ENCODE measurements around the gene NFKBIE. TPM values are rescaled to one million over a fixed set of nuclear protein-coding genes. Genes with fewer than 3 reads are reported as not detected.

The NFKBIE gene
- total and polyA plus RNA-seq, 4 experiments from 2014 or later: 8.0 to 15.0 (median 10.5) TPM

GRCh38 chr6:44289726-44290260 lies 24.4 kb upstream of the NFKBIE start:
- ChIA-PET POLR2A (ENCODE audit: partially characterized antibody) (no interaction called here), CTCF (ENCODE audit: partially characterized antibody) (interaction anchor here (1.0 kb wide), 1 partner anchor 21 kb away, joined by 3 read pairs; no protein-coding TSS in a partner anchor)
- Mint-ChIP-seq H3K4me1 (no peaks in the 10 kb centered on the region), H3K9me3 (peaks cover 0 to 6% (median 0%) of the 10 kb centered on the region in 8 donors), H3K27ac (no peak overlapping the region), H3K4me3 (no peak overlapping the region), H3K36me3 (no peaks in the 10 kb centered on the region), H3K27me3 (peaks cover 52 to 55% of the 10 kb centered on the region in 2 donors)
- Histone ChIP-seq H3K9me3 (ENCODE audit: control insufficient read depth in 1 of 2, low read length in 2 of 2) (no peaks in the 10 kb centered on the region), H3K36me3 (ENCODE audit: insufficient read depth, low read length) (no peaks in the 10 kb centered on the region), H3K4me3 (ENCODE audit: low read length in 2 of 2) (no peak overlapping the region), H3K27me3 (ENCODE audit: insufficient read depth, low read length) (peaks cover under 1% of the 10 kb centered on the region), H3K27ac (ENCODE audit: low read depth, low read length) (no peak overlapping the region), H3K4me1 (ENCODE audit: insufficient read depth, low read length) (no peaks in the 10 kb centered on the region)
- no peak for DNase-seq
- intact Hi-C loops (cut with micrococcal nuclease): no loop called here

- no peaks in the 10 kb centered on the region for H3K27me3 ChIP-seq (ENCODE audit: insufficient read depth, low read length)
- intact Hi-C loops (cut with micrococcal nuclease): no loop called here
These were observed 21.4 kb upstream of the NFKBIE start for GRCh38 chr6:44286747-44287146.

GRCh38 chr6:44286285-44286565 lies 20.9 kb upstream of the NFKBIE start:
- Histone ChIP-seq H3K27me3 (ENCODE audit: insufficient read depth, low read length) (no peaks in the 10 kb centered on the region), H3K36me3 (ENCODE audit: insufficient read depth, low read length) (no peaks in the 10 kb centered on the region), H3K27ac (ENCODE audit: low read depth, low read length) (no peak overlapping the region), H3K9me3 (ENCODE audit: control insufficient read depth in 1 of 2, low read length in 2 of 2) (no peaks in the 10 kb centered on the region), H3K4me1 (ENCODE audit: insufficient read depth, low read length) (no peaks in the 10 kb centered on the region), H3K4me3 (ENCODE audit: low read length in 2 of 2) (no peak overlapping the region)
- POLR2A ChIA-PET (ENCODE audit: partially characterized antibody): no interaction called here
- intact Hi-C loops (cut with micrococcal nuclease): no loop called here
- CTCF ChIA-PET (ENCODE audit: partially characterized antibody): no interaction called here
- no peak overlapping the region for H3K27ac Mint-ChIP-seq
- no peaks in the 10 kb centered on the region for H3K4me1 Mint-ChIP-seq
- no peak overlapping the region for H3K4me3 Mint-ChIP-seq
- DNase-seq: no peak
- H3K27me3 Mint-ChIP-seq: peaks cover 50 to 57% of the 10 kb centered on the region in 2 donors
- peaks cover 0 to 3% (median 0%) of the 10 kb centered on the region in 8 donors for H3K9me3 Mint-ChIP-seq
- H3K36me3 Mint-ChIP-seq: no peaks in the 10 kb centered on the region

More at GRCh38 chr6:44286747-44287146, 21.4 kb upstream of the NFKBIE start:
- Histone ChIP-seq H3K27ac (ENCODE audit: low read depth, low read length) (no peak overlapping the region), H3K9me3 (ENCODE audit: control insufficient read depth in 1 of 2, low read length in 2 of 2) (no peaks in the 10 kb centered on the region), H3K4me1 (ENCODE audit: insufficient read depth, low read length) (no peaks in the 10 kb centered on the region), H3K4me3 (ENCODE audit: low read length in 2 of 2) (no peak overlapping the region), H3K36me3 (ENCODE audit: insufficient read depth, low read length) (no peaks in the 10 kb centered on the region)
- no peaks in the 10 kb centered on the region for H3K36me3 Mint-ChIP-seq
- POLR2A ChIA-PET (ENCODE audit: partially characterized antibody): no interaction called here
- no peak overlapping the region for H3K4me3 Mint-ChIP-seq
- peaks cover 54 to 61% of the 10 kb centered on the region in 2 donors for H3K27me3 Mint-ChIP-seq
- H3K4me1 Mint-ChIP-seq: no peaks in the 10 kb centered on the region
- CTCF ChIA-PET (ENCODE audit: partially characterized antibody): no interaction called here
- no peak overlapping the region for H3K27ac Mint-ChIP-seq
- DNase-seq: no peak
- peaks cover 0 to 3% (median 0%) of the 10 kb centered on the region in 8 donors for H3K9me3 Mint-ChIP-seq

GRCh38 chr6:44285552-44286284 lies 20.4 kb upstream of the NFKBIE start:
- no peak overlapping the region for H3K4me3 ChIP-seq (ENCODE audit: low read length in 2 of 2)
- peaks cover 0 to 3% (median 0%) of the 10 kb centered on the region in 8 donors for H3K9me3 Mint-ChIP-seq
- no peaks in the 10 kb centered on the region for H3K9me3 ChIP-seq (ENCODE audit: control insufficient read depth in 1 of 2, low read length in 2 of 2)
- H3K4me1 ChIP-seq (ENCODE audit: insufficient read depth, low read length): no peaks in the 10 kb centered on the region
- CTCF ChIA-PET (ENCODE audit: partially characterized antibody): no interaction called here
- H3K27me3 ChIP-seq (ENCODE audit: insufficient read depth, low read length): no peaks in the 10 kb centered on the region
- H3K36me3 ChIP-seq (ENCODE audit: insufficient read depth, low read length): no peaks in the 10 kb centered on the region
- intact Hi-C loops (cut with micrococcal nuclease): no loop called here
- H3K27ac ChIP-seq (ENCODE audit: low read depth, low read length): no peak overlapping the region
- peaks cover 47 to 55% of the 10 kb centered on the region in 2 donors for H3K27me3 Mint-ChIP-seq
- H3K36me3 Mint-ChIP-seq: no peaks in the 10 kb centered on the region
- POLR2A ChIA-PET (ENCODE audit: partially characterized antibody): no interaction called here
- DNase-seq: no peak
- no peak overlapping the region for H3K27ac Mint-ChIP-seq
- no peaks in the 10 kb centered on the region for H3K4me1 Mint-ChIP-seq
- H3K4me3 Mint-ChIP-seq: no peak overlapping the region

- ChIA-PET POLR2A (ENCODE audit: partially characterized antibody) (no interaction called here), CTCF (ENCODE audit: partially characterized antibody) (no interaction called here)
- no peak overlapping the region for H3K27ac ChIP-seq (ENCODE audit: low read depth, low read length)
- no peak for DNase-seq
- no peak overlapping the region for H3K4me3 ChIP-seq (ENCODE audit: low read length in 2 of 2)
- H3K27me3 ChIP-seq (ENCODE audit: insufficient read depth, low read length): no peaks in the 10 kb centered on the region
- Mint-ChIP-seq H3K27ac (no peak overlapping the region), H3K27me3 (peaks cover 43 to 50% of the 10 kb centered on the region in 2 donors), H3K9me3 (peaks cover 0 to 3% (median 0%) of the 10 kb centered on the region in 8 donors), H3K36me3 (no peaks in the 10 kb centered on the region), H3K4me1 (no peaks in the 10 kb centered on the region), H3K4me3 (no peak overlapping the region)
- no peaks in the 10 kb centered on the region for H3K9me3 ChIP-seq (ENCODE audit: control insufficient read depth in 1 of 2, low read length in 2 of 2)
- no peaks in the 10 kb centered on the region for H3K36me3 ChIP-seq (ENCODE audit: insufficient read depth, low read length)
- intact Hi-C loops (cut with micrococcal nuclease): no loop called here
- H3K4me1 ChIP-seq (ENCODE audit: insufficient read depth, low read length): no peaks in the 10 kb centered on the region
These were observed 19.5 kb upstream of the NFKBIE start for GRCh38 chr6:44284867-44285266.

GRCh38 chr6:44284121-44284520 lies 18.8 kb upstream of the NFKBIE start:
- peaks cover 40 to 52% of the 10 kb centered on the region in 2 donors for H3K27me3 Mint-ChIP-seq
- CTCF ChIA-PET (ENCODE audit: partially characterized antibody): no interaction called here
- H3K27ac ChIP-seq (ENCODE audit: low read depth, low read length): no peak overlapping the region
- no peak for DNase-seq
- intact Hi-C loops (cut with micrococcal nuclease): no loop called here
- no peak overlapping the region for H3K4me3 ChIP-seq (ENCODE audit: low read length in 2 of 2)
- H3K4me1 ChIP-seq (ENCODE audit: insufficient read depth, low read length): no peaks in the 10 kb centered on the region
- peaks cover 0 to 3% (median 0%) of the 10 kb centered on the region in 8 donors for H3K9me3 Mint-ChIP-seq
- no peaks in the 10 kb centered on the region for H3K36me3 ChIP-seq (ENCODE audit: insufficient read depth, low read length)
- no peaks in the 10 kb centered on the region for H3K9me3 ChIP-seq (ENCODE audit: control insufficient read depth in 1 of 2, low read length in 2 of 2)
- H3K27ac Mint-ChIP-seq: no peak overlapping the region
- POLR2A ChIA-PET (ENCODE audit: partially characterized antibody): no interaction called here
- H3K4me1 Mint-ChIP-seq: no peaks in the 10 kb centered on the region
- H3K27me3 ChIP-seq (ENCODE audit: insufficient read depth, low read length): peaks cover under 1% of the 10 kb centered on the region
- peaks cover 0 to 4% of the 10 kb centered on the region in 2 donors for H3K36me3 Mint-ChIP-seq
- no peak overlapping the region for H3K4me3 Mint-ChIP-seq

GRCh38 chr6:44278774-44279697 lies 13.7 kb upstream of the NFKBIE start:
- ChIA-PET POLR2A (ENCODE audit: partially characterized antibody) (no interaction called here), CTCF (ENCODE audit: partially characterized antibody) (interaction anchor here (1.3 kb wide), 1 partner anchor 11 kb away, joined by 4 read pairs; no protein-coding TSS in a partner anchor)
- H3K27me3 Mint-ChIP-seq: peaks cover 33 to 52% of the 10 kb centered on the region in 2 donors

More at GRCh38 chr6:44278774-44279697, 13.7 kb upstream of the NFKBIE start:
- Histone ChIP-seq H3K27ac (ENCODE audit: low read depth, low read length) (no peak overlapping the region), H3K4me3 (ENCODE audit: low read length in 2 of 2) (no peak overlapping the region), H3K27me3 (ENCODE audit: insufficient read depth, low read length) (peaks cover 14% of the 10 kb centered on the region), H3K36me3 (ENCODE audit: insufficient read depth, low read length) (no peaks in the 10 kb centered on the region), H3K9me3 (ENCODE audit: control insufficient read depth in 1 of 2, low read length in 2 of 2) (no peaks in the 10 kb centered on the region), H3K4me1 (ENCODE audit: insufficient read depth, low read length) (no peaks in the 10 kb centered on the region)
- no peak overlapping the region for H3K27ac Mint-ChIP-seq
- intact Hi-C loops (cut with micrococcal nuclease): no loop called here
- H3K4me1 Mint-ChIP-seq: peaks cover 0 to 13% (median 0%) of the 10 kb centered on the region in 4 donors
- peaks cover 0 to 9% of the 10 kb centered on the region in 2 donors for H3K36me3 Mint-ChIP-seq
- H3K9me3 Mint-ChIP-seq: no peaks in the 10 kb centered on the region
- no peak overlapping the region for H3K4me3 Mint-ChIP-seq
- DNase-seq: no peak

Data from CD4-positive, alpha-beta memory T cell (primary cell).